Smooth muscle cell (in vitro differentiated cells): Measurements from ENCODE around the gene FATE1. TPM values are rescaled to one million over a fixed set of nuclear protein-coding genes. Genes with fewer than 3 reads are reported as not detected.
A peak's percentile ranks its signal among the peaks of the same experiment; 100 is the strongest.

Experiments
- DNase-seq: peaks from one replicate; lab custom pipeline; 2025; ENCODE audit not compliant: unreplicated experiment; lab: John Stamatoyannopoulos, UW
- H2AFZ ChIP-seq: fragments of 200-600 bp; sonication (generic); 2 replicates; pipeline ENCODE4 v1.6.0; 2016; ENCODE audit warnings: antibody characterized with exemption, low read depth, mild to moderate bottlenecking
- H3F3A ChIP-seq: fragments of 200-600 bp; sonication (generic); 2 replicates; pipeline ENCODE4 v1.6.0; 2017; ENCODE audit warnings: antibody characterized with exemption, low read depth
- H3K27ac ChIP-seq: fragments of 200-600 bp; sonication (generic); 2 replicates; pipeline ENCODE4 v1.5.1; 2016; ENCODE audit warnings: low read depth, mild to moderate bottlenecking
- H3K27me3 ChIP-seq: fragments of 200-600 bp; sonication (generic); 2 replicates; pipeline ENCODE4 v1.6.1; 2016; ENCODE audit warnings: low read depth, mild to moderate bottlenecking
- H3K36me3 ChIP-seq: fragments of 200-600 bp; sonication (generic); 2 replicates; pipeline ENCODE4 v1.5.1; 2016; ENCODE audit warnings: low read depth
- H3K4me1 ChIP-seq: fragments of 200-600 bp; sonication (generic); 2 replicates; pipeline ENCODE4 v1.5.1; 2016; ENCODE audit warnings: low read depth
- H3K4me2 ChIP-seq: fragments of 200-600 bp; sonication (generic); 2 replicates; pipeline ENCODE4 v1.6.0; 2016; ENCODE audit warnings: mild to moderate bottlenecking
- H3K4me3 ChIP-seq: fragments of 200-600 bp; sonication (generic); 2 replicates; pipeline ENCODE4 v1.5.1; 2016; ENCODE audit warnings: mild to moderate bottlenecking
- H3K79me2 ChIP-seq: fragments of 200-600 bp; sonication (generic); 2 replicates; pipeline ENCODE4 v1.6.0; 2016; ENCODE audit warnings: low read depth, mild to moderate bottlenecking
- H3K9ac ChIP-seq: fragments of 200-600 bp; sonication (generic); 2 replicates; pipeline ENCODE4 v1.6.0; 2016; ENCODE audit warnings: low read depth
- H3K9me3 ChIP-seq: fragments of 200-600 bp; sonication (generic); replicated peaks from 2 replicates; pipeline ENCODE4 v1.5.1; 2016; ENCODE audit warnings: low read depth
- H4K20me1 ChIP-seq: fragments of 200-600 bp; sonication (generic); 2 replicates; pipeline ENCODE4 v1.6.0; 2016; ENCODE audit warnings: low read depth
- CTCF ChIP-seq: fragments of 200-600 bp; sonication (generic); IDR thresholded peaks from 2 replicates; pipeline ENCODE4 v1.5.1; 2017; ENCODE audit warnings: borderline replicate concordance, mild to moderate bottlenecking, antibody characterized with exemption; ENCODE audit not compliant: insufficient read depth, poor library complexity, severe bottlenecking
- WGBS: methylation state at CpG from one replicate; pipeline ENCODE4 v1.1.7; 2016; ENCODE audit warnings: low lambda C conversion rate; 5-methylcytosine and 5-hydroxymethylcytosine counted together
- polyA plus RNA-seq: library from polyadenylated mRNA; unstranded; fragments of >200 nt; fragmentation: Nextera tagmentation; extraction: Ambion mirVana; gene quantifications from 2 replicates; pipeline ENCODE4 v1.2.1, GENCODE V29; 2016
- total RNA-seq: library from RNA; depleted of rRNA; stranded (reverse); fragments of >200 nt; gene quantifications from 2 replicates; pipeline ENCODE4 v1.2.3, GENCODE V29; 2014

The FATE1 gene
- total and polyA plus RNA-seq, 2 experiments from 2014 or later: not detected

GRCh38 chrX:151722241-151722846 lies 6.5 kb downstream of the FATE1 start:
- 54% methylated on average over 24 of the region's 24 CpGs for WGBS
- Histone ChIP-seq H3K4me3 (no peak overlapping the region), H3K4me2 (no peak overlapping the region), H3K9ac (no peak overlapping the region), H3K36me3 (no peaks in the 10 kb centered on the region), H3K79me2 (no peaks in the 10 kb centered on the region), H2AFZ (no peak overlapping the region), H3K27me3 (no peaks in the 10 kb centered on the region), H3K27ac (no peak overlapping the region), H4K20me1 (no peaks in the 10 kb centered on the region), H3K4me1 (no peaks in the 10 kb centered on the region), H3F3A (no peaks in the 10 kb centered on the region), H3K9me3 (no peaks in the 10 kb centered on the region)
- TF ChIP-seq CTCF: peak; percentile 47
- no peak for DNase-seq

- DNase-seq: no peak
- TF ChIP-seq CTCF: no peak
- Histone ChIP-seq H3K27ac (no peak overlapping the region), H4K20me1 (no peaks in the 10 kb centered on the region), H3K27me3 (no peaks in the 10 kb centered on the region), H3K9ac (no peak overlapping the region), H3K36me3 (no peaks in the 10 kb centered on the region), H3K79me2 (no peaks in the 10 kb centered on the region), H3K4me1 (no peaks in the 10 kb centered on the region), H3K4me3 (no peak overlapping the region), H2AFZ (no peak overlapping the region), H3K4me2 (no peak overlapping the region), H3K9me3 (no peaks in the 10 kb centered on the region), H3F3A (no peaks in the 10 kb centered on the region)
- WGBS: 69% methylated on average over 7 of the region's 7 CpGs
These were observed 7.4 kb downstream of the FATE1 start for GRCh38 chrX:151723156-151723760.

- Histone ChIP-seq H3F3A (no peaks in the 10 kb centered on the region), H3K9ac (no peak overlapping the region), H3K4me2 (no peak overlapping the region), H4K20me1 (no peaks in the 10 kb centered on the region), H3K27ac (no peak overlapping the region), H3K4me3 (no peak overlapping the region), H3K27me3 (no peaks in the 10 kb centered on the region), H3K79me2 (no peaks in the 10 kb centered on the region), H2AFZ (no peak overlapping the region), H3K36me3 (no peaks in the 10 kb centered on the region), H3K4me1 (no peaks in the 10 kb centered on the region), H3K9me3 (no peaks in the 10 kb centered on the region)
- TF ChIP-seq CTCF: no peak
- WGBS: 69% methylated on average over 7 of the region's 7 CpGs
- no peak for DNase-seq
These were observed 8.9 kb downstream of the FATE1 start for GRCh38 chrX:151724563-151725337.
